ENCODE measurements around the gene ZNF438. TPM values are rescaled to one million over a fixed set of nuclear protein-coding genes. Genes with fewer than 3 reads are reported as not detected.

The ZNF438 gene
- total and polyA plus RNA-seq, 2 of the 13 experiments (the other 11 are each of a cell fraction or from before 2014, with no cell fraction given): 0.75 to 0.83 TPM

- no peak for TF ChIP-seq AGO1 (IDR thresholded peaks at IDR 0.05; ENCODE audit: low read depth, low read length, poor library complexity, severe bottlenecking)
- TF ChIP-seq ZNF670 (CRISPR knock-in tag; IDR thresholded peaks at IDR 0.05; ENCODE audit: borderline replicate concordance): no peak
- no peak for TF ChIP-seq TIGD3 (CRISPR knock-in tag; IDR thresholded peaks at IDR 0.05; ENCODE audit: borderline replicate concordance)
Measured at GRCh38 chr10:31070025-31070424, 38.4 kb upstream of the ZNF438 start (continued).

DNA sequence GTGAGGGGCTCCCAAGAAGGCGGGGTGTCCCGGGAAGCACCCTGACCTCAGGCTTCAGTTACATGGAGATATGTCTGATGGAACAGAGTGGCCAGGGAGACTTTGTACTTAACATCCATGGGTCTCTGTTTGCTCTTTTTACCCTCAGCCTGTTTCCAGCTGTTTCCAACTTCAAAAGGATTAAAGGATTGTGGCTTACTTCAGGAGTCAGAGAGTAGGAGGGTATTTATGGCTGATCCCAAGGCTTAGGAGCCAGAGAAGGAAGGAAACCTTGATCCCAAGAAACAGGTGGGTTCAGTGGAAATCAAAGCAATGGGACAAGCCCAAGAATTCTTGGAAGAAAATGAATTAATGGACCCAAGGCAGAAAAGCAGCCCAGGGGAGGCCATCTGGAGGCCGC lies 37.7 kb upstream of the ZNF438 start:
- no peak overlapping the region for H3K27ac ChIP-seq (ENCODE audit: extremely low read length, insufficient read depth, low read length)
- no TSS peak for BruUV-seq (replicated peaks)
- TF ChIP-seq HNF4A (CRISPR knock-in tag; IDR thresholded peaks at IDR 0.05): 0 out of 2 replicates have a peak, but pooled peaks have one; percentile 10
- TF ChIP-seq PHB2 (IDR thresholded peaks at IDR 0.05; ENCODE audit: partially characterized antibody): no peak
- H3K4me3 ChIP-seq (replicated peaks in 1 of 3; ENCODE audit: insufficient read depth in 1 of 3, low read depth in 2 of 3, low read length in 3 of 3): no peak overlapping the region
- no peaks in the 10 kb centered on the region for H3K4me1 ChIP-seq (ENCODE audit: insufficient read depth, low read length)
- H4K20me1 ChIP-seq (ENCODE audit: insufficient read depth, low read length): no peaks in the 10 kb centered on the region
- FAIRE-seq: no peak
- DNase-seq (ENCODE audit: low spot score): no peak
- no peaks in the 10 kb centered on the region for H3K9me3 ChIP-seq (ENCODE audit: low read length)
- in situ Hi-C loops (cut with HindIII; ENCODE audit: extremely low pct_ligation_motif_present, low pct_unique_long_range_greater_than_20kb): no loop called here
- no peak overlapping the region for H3K4me2 ChIP-seq (ENCODE audit: low read depth, low read length)
- ATAC-seq: no peak
- 35% methylated on average over 3 of the region's 3 CpGs for WGBS (ENCODE audit: low lambda C conversion rate)
- ChIA-PET POLR2A (no interaction called here), CTCF (ENCODE audit: low intra/inter-chr PET ratio, low total read pairs) (no interaction called here)
- H3K9ac ChIP-seq (ENCODE audit: insufficient read depth, low read depth, low read length): no peak overlapping the region
- H2AFZ ChIP-seq (ENCODE audit: low read length): no peak overlapping the region
- H3K27me3 ChIP-seq (ENCODE audit: control insufficient read depth in 1 of 2, insufficient read depth in 2 of 2, low read length in 2 of 2): peaks cover 0 to 18% of the 10 kb centered on the region in 2 experiments; a peak in 1 of 5 replicates
- no peaks in the 10 kb centered on the region for H3K36me3 ChIP-seq (replicated peaks in 1 of 2; ENCODE audit: control insufficient read depth in 1 of 2, insufficient read depth in 2 of 2, low read length in 2 of 2)
- intact Hi-C loops (cut with micrococcal nuclease; ENCODE audit: unreplicated experiment): no loop called here
- no peaks in the 10 kb centered on the region for H3K79me2 ChIP-seq (ENCODE audit: insufficient read depth, low read length)

- BruUV-seq (replicated peaks): no TSS peak
- H3K36me3 ChIP-seq (replicated peaks in 1 of 2; ENCODE audit: control insufficient read depth in 1 of 2, insufficient read depth in 2 of 2, low read length in 2 of 2): no peaks in the 10 kb centered on the region
- no peaks in the 10 kb centered on the region for H3K4me1 ChIP-seq (ENCODE audit: insufficient read depth, low read length)
- no peak for ATAC-seq
- H3K79me2 ChIP-seq (ENCODE audit: insufficient read depth, low read length): no peaks in the 10 kb centered on the region
- ChIA-PET POLR2A (no interaction called here), CTCF (ENCODE audit: low intra/inter-chr PET ratio, low total read pairs) (no interaction called here)
- intact Hi-C loops (cut with micrococcal nuclease; ENCODE audit: unreplicated experiment): no loop called here
- H3K27me3 ChIP-seq (ENCODE audit: control insufficient read depth in 1 of 2, insufficient read depth in 2 of 2, low read length in 2 of 2): peaks cover 0 to 8% of the 10 kb centered on the region in 2 experiments; a peak in 1 of 5 replicates
- H3K9ac ChIP-seq (ENCODE audit: insufficient read depth, low read depth, low read length): no peak overlapping the region
- H3K4me2 ChIP-seq (ENCODE audit: low read depth, low read length): no peak overlapping the region
- no peak overlapping the region for H3K4me3 ChIP-seq (replicated peaks in 1 of 3; ENCODE audit: insufficient read depth in 1 of 3, low read depth in 2 of 3, low read length in 3 of 3)
- in situ Hi-C loops (cut with HindIII; ENCODE audit: extremely low pct_ligation_motif_present, low pct_unique_long_range_greater_than_20kb): no loop called here
- no peak overlapping the region for H3K27ac ChIP-seq (ENCODE audit: extremely low read length, insufficient read depth, low read length)
- no peaks in the 10 kb centered on the region for H3K9me3 ChIP-seq (ENCODE audit: low read length)
- no peaks in the 10 kb centered on the region for H4K20me1 ChIP-seq (ENCODE audit: insufficient read depth, low read length)
- no peak for DNase-seq (ENCODE audit: low spot score)
- no peak for FAIRE-seq
- 34% methylated on average over 2 of the region's 2 CpGs for WGBS (ENCODE audit: low lambda C conversion rate)
- no peak overlapping the region for H2AFZ ChIP-seq (ENCODE audit: low read length)
- no peak for TF ChIP-seq ZHX1 (CRISPR knock-in tag; IDR thresholded peaks at IDR 0.05; ENCODE audit: low read depth)
- TF ChIP-seq ZNF660 (CRISPR knock-in tag; IDR thresholded peaks at IDR 0.05; ENCODE audit: borderline replicate concordance, low read depth): no peak
- TF ChIP-seq FIP1L1 (IDR thresholded peaks at IDR 0.05; ENCODE audit: borderline replicate concordance, insufficient read depth, low read depth, low read length): no peak
- TF ChIP-seq ZNF605 (CRISPR knock-in tag; IDR thresholded peaks at IDR 0.05): no peak
- no peak for TF ChIP-seq RFX3 (CRISPR knock-in tag; IDR thresholded peaks at IDR 0.05)
- TF ChIP-seq ZNF180 (CRISPR knock-in tag; IDR thresholded peaks at IDR 0.05; ENCODE audit: borderline replicate concordance, low read depth): no peak
- no peak for TF ChIP-seq XRCC5 (optimal IDR thresholded peaks at IDR 0.05; ENCODE audit: low read length)
- TF ChIP-seq TFAP4 (IDR thresholded peaks at IDR 0.05; ENCODE audit: borderline replicate concordance, low read depth): no peak
Measured at GRCh38 chr10:31064348-31064747, 32.7 kb upstream of the ZNF438 start.

All from HepG2 (cell line).